WTC11 (cell line): ENCODE results near the gene PRPF8.

Source experiments
- CTCF ChIP-seq: fragments of 200-600 bp; IDR thresholded peaks from 2 replicates; pipeline ENCODE4 v1.8.0; 2022; ENCODE audit warnings: antibody characterized with exemption
- NFE2L1 ChIP-seq: sonication (generic); formaldehyde crosslinking; IDR thresholded peaks from 2 replicates; pipeline ENCODE4 v1.8.1; 2023; ENCODE audit warnings: missing genetic modification reagents
- ZNF425 ChIP-seq: fragments of 250-450 bp; sonication (Bioruptor Pico); conservative IDR thresholded peaks from 2 replicates; pipeline ENCODE4 v1.9.0; 2021; ENCODE audit warnings: mild to moderate bottlenecking
- TF ChIP-seq, protein P1 (sequence below): sonication (generic); formaldehyde crosslinking; IDR thresholded peaks from 2 replicates; pipeline ENCODE4 v1.8.1; 2022; ENCODE audit warnings: mild to moderate bottlenecking, missing genetic modification reagents, moderate library complexity, borderline replicate concordance
- TF ChIP-seq, protein P2 (sequence below): sonication (generic); formaldehyde crosslinking; IDR thresholded peaks from 2 replicates; pipeline ENCODE4 v1.8.0; 2022; ENCODE audit warnings: mild to moderate bottlenecking, missing genetic modification reagents

DNA sequence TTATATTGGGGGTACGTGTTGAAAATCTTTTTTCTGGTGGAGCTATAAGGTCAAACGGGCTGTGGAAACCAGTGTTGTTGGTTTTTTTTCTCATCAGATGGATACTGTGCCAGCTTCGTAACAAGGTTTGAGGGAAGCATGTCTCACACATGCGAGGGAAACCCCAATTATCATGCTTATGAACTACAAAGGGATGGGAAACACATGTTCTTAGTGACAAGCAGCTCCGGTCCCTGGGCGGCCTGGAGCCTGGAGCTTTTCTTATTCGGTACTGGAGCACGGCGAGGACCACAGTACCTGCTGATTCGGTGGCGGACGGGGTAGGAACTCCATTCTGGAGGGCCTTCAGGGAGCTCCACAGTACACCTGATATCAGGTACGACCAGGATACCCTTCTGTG lies 68.6 kb downstream of the PRPF8 start:
- TF ChIP-seq CTCF (no peak), NFE2L1 (CRISPR knock-in tag) (no peak), ZNF425 (no peak)
- TF ChIP-seq, protein P1, sequence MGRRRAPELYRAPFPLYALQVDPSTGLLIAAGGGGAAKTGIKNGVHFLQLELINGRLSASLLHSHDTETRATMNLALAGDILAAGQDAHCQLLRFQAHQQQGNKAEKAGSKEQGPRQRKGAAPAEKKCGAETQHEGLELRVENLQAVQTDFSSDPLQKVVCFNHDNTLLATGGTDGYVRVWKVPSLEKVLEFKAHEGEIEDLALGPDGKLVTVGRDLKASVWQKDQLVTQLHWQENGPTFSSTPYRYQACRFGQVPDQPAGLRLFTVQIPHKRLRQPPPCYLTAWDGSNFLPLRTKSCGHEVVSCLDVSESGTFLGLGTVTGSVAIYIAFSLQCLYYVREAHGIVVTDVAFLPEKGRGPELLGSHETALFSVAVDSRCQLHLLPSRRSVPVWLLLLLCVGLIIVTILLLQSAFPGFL (CRISPR knock-in tag): no peak
- TF ChIP-seq, protein P2, sequence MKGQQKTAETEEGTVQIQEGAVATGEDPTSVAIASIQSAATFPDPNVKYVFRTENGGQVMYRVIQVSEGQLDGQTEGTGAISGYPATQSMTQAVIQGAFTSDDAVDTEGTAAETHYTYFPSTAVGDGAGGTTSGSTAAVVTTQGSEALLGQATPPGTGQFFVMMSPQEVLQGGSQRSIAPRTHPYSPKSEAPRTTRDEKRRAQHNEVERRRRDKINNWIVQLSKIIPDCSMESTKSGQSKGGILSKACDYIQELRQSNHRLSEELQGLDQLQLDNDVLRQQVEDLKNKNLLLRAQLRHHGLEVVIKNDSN (CRISPR knock-in tag): no peak
